EH (cell line): ENCODE results near the gene PPFIBP2.
A peak's percentile ranks its signal among the peaks of the same experiment; 100 is the strongest.

Experiments
- DNase-seq: peaks from one replicate; pipeline ENCODE4 v3.0.0-alpha.2; 2015; ENCODE audit warnings: low read depth

PPFIBP2 gene

DNA sequence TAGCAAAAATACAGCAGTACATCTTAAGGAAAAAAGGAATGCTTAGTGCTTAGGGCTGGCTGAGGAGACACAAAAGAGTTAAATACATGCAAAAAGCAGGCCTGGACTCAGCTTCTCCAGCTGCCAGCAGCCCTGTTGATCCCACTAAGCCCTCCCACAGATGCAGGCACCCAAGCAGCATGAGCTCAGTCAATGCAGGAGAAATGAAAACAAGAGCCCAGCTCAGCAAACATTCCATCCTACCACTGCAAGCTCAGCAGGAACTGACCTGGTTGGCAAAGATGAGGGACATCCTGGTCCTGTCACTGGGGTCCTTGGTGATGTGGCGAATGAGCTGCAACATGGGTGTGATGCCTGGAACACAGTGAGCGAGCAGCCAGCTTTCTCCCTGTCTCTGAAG lies 153.7 kb downstream of the PPFIBP2 start:
- DNase-seq, result no peak

DNA sequence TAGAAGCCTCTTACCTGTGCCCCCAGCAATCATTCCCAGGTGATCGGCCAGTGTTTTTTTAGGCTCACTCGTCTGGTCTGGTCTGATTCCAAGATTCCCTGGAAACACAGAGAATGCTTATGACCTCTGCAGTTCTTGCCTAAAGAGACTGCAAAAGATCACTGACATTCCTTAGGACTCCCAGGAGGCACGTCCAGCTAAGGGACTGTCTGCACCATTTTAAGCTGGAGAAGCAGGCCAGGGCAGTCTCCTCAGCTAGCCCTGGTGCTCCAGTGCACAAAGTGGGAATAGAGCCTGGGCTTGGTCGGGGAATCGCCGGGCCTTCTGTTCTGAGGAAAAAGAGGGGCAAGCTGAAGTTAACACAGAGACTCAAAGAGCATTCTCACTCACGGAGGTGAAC lies 154.7 kb downstream of the PPFIBP2 start:
- DNase-seq, result no peak

GRCh38 chr11:7668911-7669310 lies 155.1 kb downstream of the PPFIBP2 start:
- no peak for DNase-seq

- DNase-seq, result no peak
Measured at GRCh38 chr11:7670641-7671040, 156.8 kb downstream of the PPFIBP2 start.

- DNase-seq, result no peak
Measured at GRCh38 chr11:7671347-7672215, 157.8 kb downstream of the PPFIBP2 start.

GRCh38 chr11:7672276-7672959 lies 158.6 kb downstream of the PPFIBP2 start:
- DNase-seq, result no peak

DNA sequence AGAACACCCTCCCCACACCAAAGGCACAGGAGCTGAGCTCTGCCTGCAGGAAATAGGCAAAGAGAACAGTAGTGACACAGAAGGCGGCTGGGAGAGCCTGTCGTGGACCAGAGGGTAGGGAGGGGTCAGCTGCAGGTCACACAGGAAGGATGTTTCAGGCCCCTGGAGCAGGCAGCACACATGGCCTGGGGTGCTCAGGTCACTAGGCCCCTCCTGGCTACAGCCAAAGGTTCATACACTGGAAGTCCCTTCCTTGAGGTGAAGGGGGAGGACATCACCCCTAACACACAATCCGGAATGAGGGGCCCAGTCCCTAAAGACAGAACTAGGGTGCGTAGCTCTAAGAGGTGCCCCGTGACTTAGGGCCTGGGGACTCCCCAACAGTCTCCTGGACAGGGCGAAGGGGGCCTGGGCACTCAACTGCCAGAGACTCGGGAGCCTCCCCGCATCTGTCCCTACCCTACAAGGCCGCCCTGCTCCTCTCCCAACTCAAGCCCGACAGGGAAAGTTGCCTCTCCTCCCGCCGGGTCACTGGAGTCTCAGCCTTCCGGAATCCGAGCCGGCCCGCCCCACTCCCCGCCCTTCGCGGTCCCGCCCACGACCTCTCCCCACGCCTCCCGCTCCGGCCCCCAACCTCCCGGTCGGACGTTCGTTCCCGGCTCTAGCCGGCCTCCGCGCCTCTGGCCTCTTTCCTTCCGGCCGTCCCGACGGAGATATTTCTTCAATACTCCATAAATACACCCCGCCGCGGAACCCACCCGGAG lies 159.3 kb downstream of the PPFIBP2 start, which contains the start of gene CYB5R2:
Gene CYB5R2, minus strand, starts transcription at position 541 of the 764 bp plus-strand sequence. CDS start 675 bp downstream, outside the sequence.
- peak; percentile 79 for DNase-seq

GRCh38 chr11:7673724-7674434 lies 160.1 kb downstream of the PPFIBP2 start:
- peak; percentile 41 for DNase-seq

- no peak for DNase-seq
Measured at GRCh38 chr11:7675631-7676030, 161.8 kb downstream of the PPFIBP2 start.

- peak; percentile 94 for DNase-seq
Measured at GRCh38 chr11:7677071-7677470, 163.3 kb downstream of the PPFIBP2 start.

GRCh38 chr11:7677796-7678201 lies 164.0 kb downstream of the PPFIBP2 start:
- peak; percentile 66 for DNase-seq

DNA sequence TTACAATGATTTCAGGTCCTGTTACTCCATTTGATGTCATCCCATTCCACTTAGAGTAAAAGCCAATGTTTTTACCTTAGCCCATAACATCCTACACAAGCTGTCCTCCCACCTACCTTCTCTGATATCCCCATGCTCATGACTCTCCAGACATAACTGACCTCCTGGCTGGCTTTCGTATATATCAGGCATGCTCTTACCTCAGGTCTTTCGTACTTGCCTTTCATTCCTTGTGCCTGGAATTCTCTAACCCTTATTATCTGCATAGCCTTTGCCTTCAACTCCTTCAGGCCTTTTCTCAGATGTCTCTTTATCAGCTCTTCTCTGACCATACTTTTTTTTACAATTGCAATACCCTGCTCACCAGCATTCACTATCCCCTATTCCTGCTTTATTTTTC lies 169.8 kb downstream of the PPFIBP2 start:
- DNase-seq, result no peak

- DNase-seq, result no peak
Measured at GRCh38 chr11:7686761-7687160, 173.0 kb downstream of the PPFIBP2 start.

DNA sequence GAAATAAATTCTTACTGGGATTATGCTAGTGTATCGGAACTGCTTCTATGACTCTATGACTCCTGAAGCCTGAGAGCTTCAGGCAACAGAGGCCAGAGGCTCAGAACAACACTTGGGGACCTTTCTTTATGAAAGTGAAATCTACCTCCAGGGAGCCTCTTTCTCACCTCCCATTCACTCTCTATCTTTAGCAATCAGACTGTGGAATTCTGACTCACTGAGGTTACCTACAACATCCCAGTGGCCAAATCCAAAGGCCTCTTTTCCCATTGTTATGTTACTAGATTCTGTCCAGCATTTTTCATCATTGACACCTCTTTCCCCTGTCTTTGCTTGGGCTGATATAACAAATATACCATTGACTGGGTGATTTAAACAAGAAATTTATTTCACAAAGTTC lies 173.6 kb downstream of the PPFIBP2 start:
- no peak for DNase-seq

DNA sequence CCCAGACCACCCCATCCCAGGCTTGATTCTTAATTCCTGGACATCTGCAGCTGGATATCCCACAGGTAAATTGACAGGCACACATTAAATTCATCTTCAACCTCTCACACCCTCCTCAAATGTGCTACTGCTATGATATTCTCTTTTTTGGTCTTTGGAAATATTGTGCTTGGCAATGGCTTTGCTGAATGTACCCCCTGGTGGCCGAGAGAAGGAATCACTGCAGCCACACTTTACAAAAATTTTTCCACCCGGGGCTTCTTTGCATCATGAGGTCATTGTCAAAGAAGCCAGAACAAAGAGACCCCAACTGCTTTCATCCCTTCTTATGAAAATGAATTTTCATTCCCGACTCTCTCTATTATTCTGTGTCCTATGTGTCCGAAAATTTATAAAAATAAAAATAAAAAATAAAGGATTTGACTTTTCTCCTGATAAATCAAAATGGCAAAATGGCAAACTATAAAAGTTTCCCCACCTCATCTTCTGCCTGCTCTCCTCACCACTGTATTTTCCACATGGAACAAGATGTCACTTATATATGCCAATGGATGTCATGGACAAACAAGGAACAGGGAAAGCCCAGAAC lies 174.5 kb downstream of the PPFIBP2 start:
- DNase-seq, result peak; percentile 56

GRCh38 chr11:7689239-7689638 lies 175.4 kb downstream of the PPFIBP2 start:
- DNase-seq, result no peak

DNA sequence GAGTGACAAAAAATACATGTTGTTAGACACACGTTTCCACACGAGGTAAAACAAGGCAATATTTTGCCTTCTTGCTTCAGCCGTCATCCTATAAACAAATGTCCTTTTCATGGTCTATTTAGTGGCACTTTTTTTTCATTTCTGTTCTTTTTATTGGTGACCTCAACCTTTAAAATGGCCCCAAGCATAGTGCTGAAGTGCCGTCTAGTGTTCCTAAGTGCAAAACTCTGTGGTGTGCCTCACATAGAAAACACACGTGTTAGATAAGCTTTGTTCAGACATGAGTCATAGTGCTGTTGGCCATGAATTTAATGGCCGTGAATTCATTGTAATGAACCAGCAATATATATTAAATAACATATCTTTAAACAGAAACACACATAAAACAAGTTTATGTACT lies 176.8 kb downstream of the PPFIBP2 start:
- peak; percentile 30 for DNase-seq

DNA sequence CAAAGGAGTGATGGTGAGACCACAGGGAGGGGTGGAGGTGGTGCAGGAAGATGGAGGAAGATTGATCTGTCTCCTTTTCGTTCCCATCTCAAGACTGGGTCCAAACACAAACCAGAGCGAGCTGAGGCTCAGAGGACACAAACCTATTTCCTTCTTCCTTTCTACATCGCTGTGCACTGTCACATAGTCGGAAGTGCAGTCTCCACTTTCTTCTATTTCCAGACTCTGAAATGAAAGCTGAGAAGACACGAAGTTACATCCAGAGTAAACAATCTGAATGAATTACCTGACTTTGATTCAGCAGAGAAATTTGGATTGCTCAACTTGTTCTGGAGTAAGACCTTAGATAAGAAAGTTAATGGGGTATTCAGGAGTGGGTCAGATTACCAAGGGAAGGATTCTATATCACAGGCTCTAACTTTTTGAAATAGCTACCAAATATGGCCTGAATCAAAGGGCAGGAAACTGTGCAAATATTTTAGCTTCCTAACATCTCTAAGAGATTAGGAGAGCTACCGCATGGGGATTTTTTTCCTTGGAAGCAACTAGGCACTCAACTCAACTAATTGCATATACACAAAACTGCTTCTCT lies 178.1 kb downstream of the PPFIBP2 start:
- DNase-seq, result peak; percentile 48

- no peak for DNase-seq
Measured at GRCh38 chr11:7692426-7692825, 178.6 kb downstream of the PPFIBP2 start.

- DNase-seq, result peak; percentile 2
Measured at GRCh38 chr11:7694235-7694634, 180.4 kb downstream of the PPFIBP2 start.

DNA sequence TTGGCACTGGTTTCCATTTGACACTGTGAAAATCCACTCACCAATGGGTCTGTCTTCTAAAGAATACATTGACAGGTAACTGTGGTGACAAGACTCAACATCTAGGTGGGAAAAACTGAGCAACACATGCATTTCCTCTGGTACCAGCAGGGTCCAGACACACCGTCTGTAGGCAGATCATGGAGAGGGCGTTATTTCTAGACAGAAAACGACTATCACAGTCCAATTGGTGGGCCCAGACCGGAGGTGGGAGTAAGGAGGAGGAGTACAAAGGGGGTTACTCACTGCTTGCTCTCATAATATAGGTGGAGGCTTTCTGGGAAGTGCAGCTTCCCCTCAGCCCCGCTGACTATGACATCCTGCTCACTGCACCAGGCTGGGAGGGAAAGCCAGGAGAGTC lies 182.6 kb downstream of the PPFIBP2 start:
- DNase-seq, result no peak
